Measurements from ENCODE around the gene ZMIZ1. TPM values are rescaled to one million over a fixed set of nuclear protein-coding genes. Genes with fewer than 3 reads are reported as not detected.

ZMIZ1 gene
- polyA plus RNA-seq, 1 donor from 2014 or later: 26.8 TPM

GRCh38 chr10:79357180-79357579 is 288.4 kb downstream of the ZMIZ1 start:
- H3K4me2 ChIP-seq (ENCODE audit: low read length): no peak overlapping the region
- no peaks in the 10 kb centered on the region for H3K9me3 ChIP-seq (ENCODE audit: low read length)
- H4K20me1 ChIP-seq (ENCODE audit: insufficient read depth): no peaks in the 10 kb centered on the region
- H3K4me3 ChIP-seq (ENCODE audit: low read length): no peak overlapping the region
- no peaks in the 10 kb centered on the region for H3K9me2 ChIP-seq (ENCODE audit: insufficient read depth, low read length)
- no peaks in the 10 kb centered on the region for H3K79me2 ChIP-seq (replicated peaks; ENCODE audit: insufficient read depth, low read length)
- TF ChIP-seq TAF1 (IDR thresholded peaks at IDR 0.05; ENCODE audit: low read depth): no peak
- TF ChIP-seq CTCF (IDR thresholded peaks at IDR 0.05; ENCODE audit: poor library complexity, severe bottlenecking): no peak
- TF ChIP-seq REST (IDR thresholded peaks at IDR 0.05; ENCODE audit: borderline replicate concordance): no peak
- TF ChIP-seq RAD21 (conservative IDR thresholded peaks at IDR 0.05): no peak
- no peak for TF ChIP-seq EZH2 (IDR thresholded peaks at IDR 0.05; ENCODE audit: borderline replicate concordance, insufficient read depth, low read length, poor library complexity, severe bottlenecking)
- TF ChIP-seq POLR2AphosphoS5 (IDR thresholded peaks at IDR 0.05): no peak
- no peak for TF ChIP-seq SMC3 (conservative IDR thresholded peaks at IDR 0.05; ENCODE audit: poor library complexity)
- no peak for TF ChIP-seq EP300 (conservative IDR thresholded peaks at IDR 0.05; ENCODE audit: poor library complexity, severe bottlenecking)
- no peak for TF ChIP-seq MXI1 (conservative IDR thresholded peaks at IDR 0.05; ENCODE audit: poor library complexity, severe bottlenecking)
- H3K36me3 ChIP-seq (ENCODE audit: insufficient read depth, low read length): no peaks in the 10 kb centered on the region
- no peak overlapping the region for H2AFZ ChIP-seq (ENCODE audit: low read depth, low read length)
- no peaks in the 10 kb centered on the region for H3K27me3 ChIP-seq (ENCODE audit: insufficient read depth, low read depth, low read length)
- H3K9ac ChIP-seq (ENCODE audit: low read length): no peak overlapping the region
- no peak overlapping the region for H3K27ac ChIP-seq (ENCODE audit: low read length)
- H3F3A ChIP-seq (ENCODE audit: insufficient read depth, low read length, poor library complexity, severe bottlenecking): no peaks in the 10 kb centered on the region

GRCh38 chr10:79358811-79359210 is 290.0 kb downstream of the ZMIZ1 start:
- H3K4me2 ChIP-seq (ENCODE audit: low read length): no peak overlapping the region
- no peaks in the 10 kb centered on the region for H3K27me3 ChIP-seq (ENCODE audit: insufficient read depth, low read depth, low read length)
- H3F3A ChIP-seq (ENCODE audit: insufficient read depth, low read length, poor library complexity, severe bottlenecking): no peaks in the 10 kb centered on the region
- no peaks in the 10 kb centered on the region for H3K9me2 ChIP-seq (ENCODE audit: insufficient read depth, low read length)
- H3K9me3 ChIP-seq (ENCODE audit: low read length): no peaks in the 10 kb centered on the region
- no peaks in the 10 kb centered on the region for H4K20me1 ChIP-seq (ENCODE audit: insufficient read depth)
- no peaks in the 10 kb centered on the region for H3K36me3 ChIP-seq (ENCODE audit: insufficient read depth, low read length)
- H3K79me2 ChIP-seq (replicated peaks; ENCODE audit: insufficient read depth, low read length): no peaks in the 10 kb centered on the region
- no peak overlapping the region for H2AFZ ChIP-seq (ENCODE audit: low read depth, low read length)
- no peak overlapping the region for H3K4me3 ChIP-seq (ENCODE audit: low read length)
- H3K27ac ChIP-seq (ENCODE audit: low read length): no peak overlapping the region
- TF ChIP-seq MXI1 (conservative IDR thresholded peaks at IDR 0.05; ENCODE audit: poor library complexity, severe bottlenecking) (no peak), REST (IDR thresholded peaks at IDR 0.05; ENCODE audit: borderline replicate concordance) (no peak), POLR2AphosphoS5 (IDR thresholded peaks at IDR 0.05) (no peak), RAD21 (conservative IDR thresholded peaks at IDR 0.05) (no peak), EP300 (conservative IDR thresholded peaks at IDR 0.05; ENCODE audit: poor library complexity, severe bottlenecking) (no peak), SMC3 (conservative IDR thresholded peaks at IDR 0.05; ENCODE audit: poor library complexity) (no peak), TAF1 (IDR thresholded peaks at IDR 0.05; ENCODE audit: low read depth) (no peak), EZH2 (IDR thresholded peaks at IDR 0.05; ENCODE audit: borderline replicate concordance, insufficient read depth, low read length, poor library complexity, severe bottlenecking) (no peak), CTCF (IDR thresholded peaks at IDR 0.05; ENCODE audit: poor library complexity, severe bottlenecking) (no peak)
- H3K9ac ChIP-seq (ENCODE audit: low read length): no peak overlapping the region
